GM21723 (cell line): ENCODE measurements around the gene BACE1.
"Not testable (repeated sequence)": the region's sequence is repeated elsewhere in the genome, so short reads cannot be mapped to it uniquely, and the experiment has no call there.

ENCODE experiments used
- ATAC-seq: cut with Tn5 transposase; IDR thresholded peaks from one replicate; pipeline ENCODE4 v1.9.1; 2021; ENCODE audit warnings: mild to moderate bottlenecking, moderate library complexity; ENCODE audit not compliant: unreplicated experiment

The BACE1 gene

GRCh38 chr11:117278347-117278746 lies 37.7 kb downstream of the BACE1 start:
- no peak for ATAC-seq

- no peak for ATAC-seq
Measured at GRCh38 chr11:117273550-117274289, 42.3 kb downstream of the BACE1 start.

- not testable (repeated sequence) for ATAC-seq
Measured at GRCh38 chr11:117272175-117272574, 43.9 kb downstream of the BACE1 start.

GRCh38 chr11:117271208-117271607 lies 44.8 kb downstream of the BACE1 start:
- ATAC-seq, result no peak

GRCh38 chr11:117269856-117270255 lies 46.2 kb downstream of the BACE1 start:
- no peak for ATAC-seq

- no peak for ATAC-seq
Measured at GRCh38 chr11:117265745-117266144, 50.3 kb downstream of the BACE1 start.

GRCh38 chr11:117264624-117265323 lies 51.3 kb downstream of the BACE1 start:
- ATAC-seq, result not testable (repeated sequence)

- no peak for ATAC-seq
Measured at GRCh38 chr11:117259417-117259816, 56.6 kb downstream of the BACE1 start.

- ATAC-seq, result no peak
Measured at GRCh38 chr11:117258576-117258975, 57.5 kb downstream of the BACE1 start.

GRCh38 chr11:117256573-117256972 lies 59.5 kb downstream of the BACE1 start:
- no peak for ATAC-seq

GRCh38 chr11:117255966-117256365 lies 60.1 kb downstream of the BACE1 start:
- ATAC-seq, result no peak

- ATAC-seq, result no peak
Measured at GRCh38 chr11:117251506-117251905, 64.5 kb downstream of the BACE1 start.

GRCh38 chr11:117249571-117249970 lies 66.5 kb downstream of the BACE1 start:
- ATAC-seq, result no peak

- ATAC-seq, result no peak
Measured at GRCh38 chr11:117248341-117248740, 67.7 kb downstream of the BACE1 start.

- no peak for ATAC-seq
Measured at GRCh38 chr11:117239295-117239694, 76.8 kb downstream of the BACE1 start.

- no peak for ATAC-seq
Measured at GRCh38 chr11:117238221-117238620, 77.8 kb downstream of the BACE1 start.
